ENCODE data around the gene HDAC5. TPM values are rescaled to one million over a fixed set of nuclear protein-coding genes. Genes with fewer than 3 reads are reported as not detected.

The HDAC5 gene
- total RNA-seq, 1 experiment from 2014 or later, result 16.9 TPM

DNA sequence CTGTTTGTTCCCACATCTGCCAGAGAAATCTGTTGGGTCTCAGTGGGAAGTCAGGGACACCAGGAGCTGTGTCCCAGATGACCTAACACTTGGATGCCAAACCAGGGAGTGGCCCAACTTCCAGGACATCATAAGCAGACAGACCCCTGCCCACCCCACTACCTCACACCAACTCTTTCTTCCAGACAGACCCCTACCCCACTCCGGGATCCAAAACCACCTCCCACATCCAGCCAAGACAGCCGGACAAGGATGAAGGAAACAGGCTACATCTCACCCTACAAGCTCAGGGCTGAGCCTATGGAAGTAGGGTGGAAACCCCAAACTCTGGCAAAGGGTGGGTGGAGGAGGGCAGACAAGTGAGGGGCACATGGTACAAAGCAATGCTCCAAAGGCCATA lies 3.6 kb downstream of the HDAC5 start:
- H3K4me1 ChIP-seq (ENCODE audit: insufficient read depth, low read length, poor library complexity, severe bottlenecking), result peaks cover 6% of the 10 kb centered on the region
- POLR2A ChIA-PET (ENCODE audit: low non-redundant PET), result no interaction called here
- no peak overlapping the region for H3K27ac ChIP-seq (ENCODE audit: low read depth, low read length, poor library complexity, severe bottlenecking)
- BruUV-seq (replicated peaks), result no TSS peak
- CTCF ChIA-PET, result no interaction called here
- no peak for DNase-seq (ENCODE audit: low spot score)
- H3K27me3 ChIP-seq (replicated peaks; ENCODE audit: insufficient read depth, low read depth, low read length, poor library complexity), result no peaks in the 10 kb centered on the region
- intact Hi-C loops (cut with micrococcal nuclease; ENCODE audit: unreplicated experiment), result loop anchor here (10.0 kb wide), 1 partner anchor 115 kb away; the partner anchor contains the start of gene NAGS
- no peak overlapping the region for H3K4me3 ChIP-seq (ENCODE audit: low read depth, low read length, poor library complexity, severe bottlenecking)
- TF ChIP-seq, protein P1, sequence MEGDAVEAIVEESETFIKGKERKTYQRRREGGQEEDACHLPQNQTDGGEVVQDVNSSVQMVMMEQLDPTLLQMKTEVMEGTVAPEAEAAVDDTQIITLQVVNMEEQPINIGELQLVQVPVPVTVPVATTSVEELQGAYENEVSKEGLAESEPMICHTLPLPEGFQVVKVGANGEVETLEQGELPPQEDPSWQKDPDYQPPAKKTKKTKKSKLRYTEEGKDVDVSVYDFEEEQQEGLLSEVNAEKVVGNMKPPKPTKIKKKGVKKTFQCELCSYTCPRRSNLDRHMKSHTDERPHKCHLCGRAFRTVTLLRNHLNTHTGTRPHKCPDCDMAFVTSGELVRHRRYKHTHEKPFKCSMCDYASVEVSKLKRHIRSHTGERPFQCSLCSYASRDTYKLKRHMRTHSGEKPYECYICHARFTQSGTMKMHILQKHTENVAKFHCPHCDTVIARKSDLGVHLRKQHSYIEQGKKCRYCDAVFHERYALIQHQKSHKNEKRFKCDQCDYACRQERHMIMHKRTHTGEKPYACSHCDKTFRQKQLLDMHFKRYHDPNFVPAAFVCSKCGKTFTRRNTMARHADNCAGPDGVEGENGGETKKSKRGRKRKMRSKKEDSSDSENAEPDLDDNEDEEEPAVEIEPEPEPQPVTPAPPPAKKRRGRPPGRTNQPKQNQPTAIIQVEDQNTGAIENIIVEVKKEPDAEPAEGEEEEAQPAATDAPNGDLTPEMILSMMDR (conservative IDR thresholded peaks at IDR 0.05; ENCODE audit: low read depth, low read length), result no peak
- TF ChIP-seq EZH2 (IDR thresholded peaks at IDR 0.05; ENCODE audit: borderline replicate concordance, low read depth, low read length, poor library complexity, severe bottlenecking), result no peak
- no peaks in the 10 kb centered on the region for H3K9me3 ChIP-seq (ENCODE audit: low read depth, low read length, poor library complexity, severe bottlenecking)
- H3K36me3 ChIP-seq (ENCODE audit: insufficient read depth, low read length, poor library complexity, severe bottlenecking), result no peaks in the 10 kb centered on the region

DNA sequence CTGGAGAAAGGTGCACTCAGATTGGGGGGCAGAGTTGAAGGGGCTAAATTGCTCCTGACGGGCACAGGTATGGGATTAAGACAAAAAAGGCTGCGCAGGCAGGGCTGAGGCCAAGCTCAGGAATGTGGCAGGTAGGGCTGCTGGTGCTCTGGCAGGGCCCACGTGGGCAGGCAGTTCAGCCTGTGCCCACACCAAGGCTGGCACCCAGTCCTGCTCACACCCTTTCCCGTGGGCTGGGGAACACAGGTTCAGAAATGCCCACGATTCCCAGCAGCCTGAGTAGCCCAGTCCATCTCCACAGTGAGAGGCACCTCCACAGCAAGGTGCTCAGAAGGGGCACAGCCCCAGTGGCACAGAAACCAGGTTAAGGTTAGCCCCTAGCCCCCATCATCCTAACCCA lies 4.4 kb downstream of the HDAC5 start:
- no peaks in the 10 kb centered on the region for H3K27me3 ChIP-seq (replicated peaks; ENCODE audit: insufficient read depth, low read depth, low read length, poor library complexity)
- DNase-seq (ENCODE audit: low spot score), result no peak
- no TSS peak for BruUV-seq (replicated peaks)
- ChIA-PET POLR2A (ENCODE audit: low non-redundant PET) (no interaction called here), CTCF (no interaction called here)
- peaks cover 7% of the 10 kb centered on the region for H3K4me1 ChIP-seq (ENCODE audit: insufficient read depth, low read length, poor library complexity, severe bottlenecking)
- TF ChIP-seq, protein P1 (conservative IDR thresholded peaks at IDR 0.05; ENCODE audit: low read depth, low read length), result no peak
- no peak for TF ChIP-seq EZH2 (IDR thresholded peaks at IDR 0.05; ENCODE audit: borderline replicate concordance, low read depth, low read length, poor library complexity, severe bottlenecking)
- intact Hi-C loops (cut with micrococcal nuclease; ENCODE audit: unreplicated experiment), result loop anchor here (10.0 kb wide), 1 partner anchor 114 kb away; the partner anchor contains the start of gene NAGS
- H3K9me3 ChIP-seq (ENCODE audit: low read depth, low read length, poor library complexity, severe bottlenecking), result no peaks in the 10 kb centered on the region
- no peak overlapping the region for H3K4me3 ChIP-seq (ENCODE audit: low read depth, low read length, poor library complexity, severe bottlenecking)
- H3K36me3 ChIP-seq (ENCODE audit: insufficient read depth, low read length, poor library complexity, severe bottlenecking), result no peaks in the 10 kb centered on the region
- H3K27ac ChIP-seq (ENCODE audit: low read depth, low read length, poor library complexity, severe bottlenecking), result no peak overlapping the region

DNA sequence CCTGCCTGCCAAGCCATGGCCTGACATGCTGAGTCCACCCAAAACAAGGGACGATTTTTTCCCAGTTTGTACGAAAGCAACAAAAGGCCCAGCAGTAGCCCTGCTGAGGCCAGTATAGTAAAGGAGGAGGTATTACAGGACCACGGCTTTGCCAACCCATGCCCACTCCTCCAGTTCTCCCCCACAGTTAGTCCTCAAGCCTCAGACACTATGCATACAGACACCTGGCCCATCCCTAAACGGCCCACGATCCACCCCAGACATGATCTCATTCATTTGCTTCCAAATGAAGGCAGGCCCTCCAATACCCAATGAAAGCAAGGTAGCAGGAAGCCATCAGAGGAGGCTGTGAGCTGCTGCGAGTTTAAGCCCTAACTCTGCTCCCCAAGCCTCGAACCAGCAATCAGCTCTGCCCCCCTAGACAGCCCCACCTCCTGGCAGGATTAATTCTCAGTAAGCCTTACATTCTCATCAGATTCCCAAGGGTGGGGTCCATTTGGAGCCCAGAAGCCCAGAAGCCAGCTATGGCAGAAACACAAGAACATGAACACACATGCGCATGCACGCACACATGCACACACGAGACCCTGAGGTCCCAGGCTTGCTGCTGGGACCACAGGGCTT lies 4.9 kb downstream of the HDAC5 start:
- no peak for DNase-seq (ENCODE audit: low spot score)
- no peak overlapping the region for H3K4me3 ChIP-seq (ENCODE audit: low read depth, low read length, poor library complexity, severe bottlenecking)
- ChIA-PET POLR2A (ENCODE audit: low non-redundant PET) (no interaction called here), CTCF (no interaction called here)
- no peaks in the 10 kb centered on the region for H3K9me3 ChIP-seq (ENCODE audit: low read depth, low read length, poor library complexity, severe bottlenecking)
- H3K4me1 ChIP-seq (ENCODE audit: insufficient read depth, low read length, poor library complexity, severe bottlenecking), result peaks cover 7% of the 10 kb centered on the region
- intact Hi-C loops (cut with micrococcal nuclease; ENCODE audit: unreplicated experiment), result loop anchor here (10.0 kb wide), 1 partner anchor 114 kb away; the partner anchor contains the start of gene NAGS
- no TSS peak for BruUV-seq (replicated peaks)
- no peak overlapping the region for H3K27ac ChIP-seq (ENCODE audit: low read depth, low read length, poor library complexity, severe bottlenecking)
- H3K27me3 ChIP-seq (replicated peaks; ENCODE audit: insufficient read depth, low read depth, low read length, poor library complexity), result no peaks in the 10 kb centered on the region
- TF ChIP-seq, protein P1 (conservative IDR thresholded peaks at IDR 0.05; ENCODE audit: low read depth, low read length), result no peak
- no peak for TF ChIP-seq EZH2 (IDR thresholded peaks at IDR 0.05; ENCODE audit: borderline replicate concordance, low read depth, low read length, poor library complexity, severe bottlenecking)
- H3K36me3 ChIP-seq (ENCODE audit: insufficient read depth, low read length, poor library complexity, severe bottlenecking), result no peaks in the 10 kb centered on the region
